HepG2 (cell line): Measurements from ENCODE around the gene NPDC1. TPM values are rescaled to one million over a fixed set of nuclear protein-coding genes. Genes with fewer than 3 reads are reported as not detected.

ENCODE experiments used
- RBM22 ChIP-seq: fragments of 200-400 bp; formaldehyde crosslinking; optimal IDR thresholded peaks from 2 replicates; pipeline ENCODE3; 2017; ENCODE audit warnings: mild to moderate bottlenecking, low read length, moderate library complexity
- SKI ChIP-seq: fragments of 450-650 bp; IDR thresholded peaks from one replicate; pipeline ENCODE4 v1.6.1; 2018; ENCODE audit warnings: mild to moderate bottlenecking; ENCODE audit not compliant: partially characterized antibody
- ZNF567 ChIP-seq: sonication (generic); formaldehyde crosslinking; IDR thresholded peaks from 2 replicates; pipeline ENCODE4 v1.8.1; 2023; ENCODE audit warnings: mild to moderate bottlenecking, missing genetic modification reagents, borderline replicate concordance
- ZNF7 ChIP-seq: IDR thresholded peaks from 2 replicates; pipeline ENCODE4 v1.6.1; 2016; ENCODE audit warnings: missing biosample characterization, missing genetic modification reagents
- ZSCAN22 ChIP-seq: sonication (generic); formaldehyde crosslinking; IDR thresholded peaks from 2 replicates; pipeline ENCODE4 v1.4.0; 2020; ENCODE audit warnings: mild to moderate bottlenecking, missing genetic modification reagents
- polyA plus RNA-seq, 8 experiments: library from polyadenylated mRNA; depleted of rRNA in 3 of 8; stranded (reverse) in 7 of 8; unstranded in 1 of 8; fragments of >200 nt; fragmentation: Illumina TruSeq in 4 of 8; extraction: Trizol in 4 of 8; gene quantifications; 2 replicates each; pipeline versions ENCODE4 v1.2.1 to v1.2.3, GENCODE V29; 2011 to 2016; ENCODE audit warnings: low read depth in 4 of 8, missing spikeins in 1 of 8, mixed read lengths in 1 of 8; ENCODE audit not compliant: insufficient read depth in 1 of 8
- total RNA-seq, 5 experiments: library from RNA; depleted of rRNA; stranded (reverse); fragments of >200 nt; fragmentation: Illumina TruSeq; extraction: Trizol; gene quantifications; 2 replicates each; pipeline ENCODE4 v1.2.3, GENCODE V29; 2016; ENCODE audit warnings: low read depth in 1 of 5
- TF ChIP-seq, protein P1 (sequence below): sonication (generic); formaldehyde crosslinking; IDR thresholded peaks from 2 replicates; pipeline ENCODE4 v1.5.1; 2020; ENCODE audit warnings: mild to moderate bottlenecking, missing genetic modification reagents, moderate library complexity
- TF ChIP-seq, protein P2 (sequence below): sonication (generic); formaldehyde crosslinking; IDR thresholded peaks from 2 replicates; pipeline ENCODE4 v1.5.0; 2020; ENCODE audit warnings: mild to moderate bottlenecking, missing genetic modification reagents, borderline replicate concordance

The NPDC1 gene
- total and polyA plus RNA-seq, 2 of the 13 experiments (the other 11 are each of a cell fraction or from before 2014, with no cell fraction given), result 0.84 to 5.4 TPM

- TF ChIP-seq, protein P1, sequence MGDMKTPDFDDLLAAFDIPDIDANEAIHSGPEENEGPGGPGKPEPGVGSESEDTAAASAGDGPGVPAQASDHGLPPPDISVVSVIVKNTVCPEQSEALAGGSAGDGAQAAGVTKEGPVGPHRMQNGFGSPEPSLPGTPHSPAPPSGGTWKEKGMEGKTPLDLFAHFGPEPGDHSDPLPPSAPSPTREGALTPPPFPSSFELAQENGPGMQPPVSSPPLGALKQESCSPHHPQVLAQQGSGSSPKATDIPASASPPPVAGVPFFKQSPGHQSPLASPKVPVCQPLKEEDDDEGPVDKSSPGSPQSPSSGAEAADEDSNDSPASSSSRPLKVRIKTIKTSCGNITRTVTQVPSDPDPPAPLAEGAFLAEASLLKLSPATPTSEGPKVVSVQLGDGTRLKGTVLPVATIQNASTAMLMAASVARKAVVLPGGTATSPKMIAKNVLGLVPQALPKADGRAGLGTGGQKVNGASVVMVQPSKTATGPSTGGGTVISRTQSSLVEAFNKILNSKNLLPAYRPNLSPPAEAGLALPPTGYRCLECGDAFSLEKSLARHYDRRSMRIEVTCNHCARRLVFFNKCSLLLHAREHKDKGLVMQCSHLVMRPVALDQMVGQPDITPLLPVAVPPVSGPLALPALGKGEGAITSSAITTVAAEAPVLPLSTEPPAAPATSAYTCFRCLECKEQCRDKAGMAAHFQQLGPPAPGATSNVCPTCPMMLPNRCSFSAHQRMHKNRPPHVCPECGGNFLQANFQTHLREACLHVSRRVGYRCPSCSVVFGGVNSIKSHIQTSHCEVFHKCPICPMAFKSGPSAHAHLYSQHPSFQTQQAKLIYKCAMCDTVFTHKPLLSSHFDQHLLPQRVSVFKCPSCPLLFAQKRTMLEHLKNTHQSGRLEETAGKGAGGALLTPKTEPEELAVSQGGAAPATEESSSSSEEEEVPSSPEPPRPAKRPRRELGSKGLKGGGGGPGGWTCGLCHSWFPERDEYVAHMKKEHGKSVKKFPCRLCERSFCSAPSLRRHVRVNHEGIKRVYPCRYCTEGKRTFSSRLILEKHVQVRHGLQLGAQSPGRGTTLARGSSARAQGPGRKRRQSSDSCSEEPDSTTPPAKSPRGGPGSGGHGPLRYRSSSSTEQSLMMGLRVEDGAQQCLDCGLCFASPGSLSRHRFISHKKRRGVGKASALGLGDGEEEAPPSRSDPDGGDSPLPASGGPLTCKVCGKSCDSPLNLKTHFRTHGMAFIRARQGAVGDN (CRISPR knock-in tag), result peak; percentile 38; the same call in 1 of the 2 replicates
- no peak for TF ChIP-seq ZNF567 (CRISPR knock-in tag)
- TF ChIP-seq ZNF7 (CRISPR knock-in tag), result no peak
- no peak for TF ChIP-seq ZSCAN22
- TF ChIP-seq RBM22, result peak; percentile 51
- no peak for TF ChIP-seq SKI
- TF ChIP-seq, protein P2, sequence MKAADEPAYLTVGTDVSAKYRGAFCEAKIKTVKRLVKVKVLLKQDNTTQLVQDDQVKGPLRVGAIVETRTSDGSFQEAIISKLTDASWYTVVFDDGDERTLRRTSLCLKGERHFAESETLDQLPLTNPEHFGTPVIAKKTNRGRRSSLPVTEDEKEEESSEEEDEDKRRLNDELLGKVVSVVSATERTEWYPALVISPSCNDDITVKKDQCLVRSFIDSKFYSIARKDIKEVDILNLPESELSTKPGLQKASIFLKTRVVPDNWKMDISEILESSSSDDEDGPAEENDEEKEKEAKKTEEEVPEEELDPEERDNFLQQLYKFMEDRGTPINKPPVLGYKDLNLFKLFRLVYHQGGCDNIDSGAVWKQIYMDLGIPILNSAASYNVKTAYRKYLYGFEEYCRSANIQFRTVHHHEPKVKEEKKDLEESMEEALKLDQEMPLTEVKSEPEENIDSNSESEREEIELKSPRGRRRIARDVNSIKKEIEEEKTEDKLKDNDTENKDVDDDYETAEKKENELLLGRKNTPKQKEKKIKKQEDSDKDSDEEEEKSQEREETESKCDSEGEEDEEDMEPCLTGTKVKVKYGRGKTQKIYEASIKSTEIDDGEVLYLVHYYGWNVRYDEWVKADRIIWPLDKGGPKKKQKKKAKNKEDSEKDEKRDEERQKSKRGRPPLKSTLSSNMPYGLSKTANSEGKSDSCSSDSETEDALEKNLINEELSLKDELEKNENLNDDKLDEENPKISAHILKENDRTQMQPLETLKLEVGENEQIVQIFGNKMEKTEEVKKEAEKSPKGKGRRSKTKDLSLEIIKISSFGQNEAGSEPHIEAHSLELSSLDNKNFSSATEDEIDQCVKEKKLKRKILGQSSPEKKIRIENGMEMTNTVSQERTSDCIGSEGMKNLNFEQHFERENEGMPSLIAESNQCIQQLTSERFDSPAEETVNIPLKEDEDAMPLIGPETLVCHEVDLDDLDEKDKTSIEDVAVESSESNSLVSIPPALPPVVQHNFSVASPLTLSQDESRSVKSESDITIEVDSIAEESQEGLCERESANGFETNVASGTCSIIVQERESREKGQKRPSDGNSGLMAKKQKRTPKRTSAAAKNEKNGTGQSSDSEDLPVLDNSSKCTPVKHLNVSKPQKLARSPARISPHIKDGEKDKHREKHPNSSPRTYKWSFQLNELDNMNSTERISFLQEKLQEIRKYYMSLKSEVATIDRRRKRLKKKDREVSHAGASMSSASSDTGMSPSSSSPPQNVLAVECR (CRISPR knock-in tag), result no peak
- TF ChIP-seq, all 625 proteins: peak for 13
Observed at GRCh38 chr9:137025517-137025966, 20.4 kb downstream of the NPDC1 start (continued).
